Memory B cell (primary cell): ENCODE results near the gene GSS.

ENCODE experiments used
- ATAC-seq: fragments of 150-1000 bp; cut with Tn5 transposase; 2 replicates; pipeline ENCODE4 v1.10.0; 2021; ENCODE audit warnings: low read depth, mild to moderate bottlenecking, moderate library complexity
- DNase-seq, 2 donors: peaks; one replicate each; pipeline ENCODE4 v3.0.0; 2022; ENCODE audit warnings: low spot score in 2 of 2
- H3K27ac Mint-ChIP-seq: one replicate; pipeline ENCODE4 v1.8.0; 2022; ENCODE audit warnings: mild to moderate bottlenecking, moderate library complexity, mixed read lengths
- H3K27me3 Mint-ChIP-seq: one replicate; pipeline ENCODE4 v1.8.0; 2022; ENCODE audit warnings: mixed read lengths
- H3K36me3 Mint-ChIP-seq: one replicate; pipeline ENCODE4 v1.8.0; 2022; ENCODE audit warnings: mild to moderate bottlenecking, mixed read lengths
- H3K4me1 Mint-ChIP-seq: one replicate; pipeline ENCODE4 v1.8.0; 2022; ENCODE audit warnings: mixed read lengths
- H3K4me3 Mint-ChIP-seq: one replicate; pipeline ENCODE4 v1.8.0; 2022; ENCODE audit warnings: mild to moderate bottlenecking, moderate library complexity, mixed read lengths
- H3K9me3 Mint-ChIP-seq: one replicate; pipeline ENCODE4 v1.8.0; 2022; ENCODE audit warnings: mixed read lengths

Gene GSS

GRCh38 chr20:34987288-34988190 lies 31.9 kb upstream of the GSS start:
- H3K36me3 Mint-ChIP-seq, result no peaks in the 10 kb centered on the region
- H3K4me1 Mint-ChIP-seq, result peaks cover 3% of the 10 kb centered on the region
- peaks cover 8% of the 10 kb centered on the region for H3K27me3 Mint-ChIP-seq
- DNase-seq, result no peak
- no peak for ATAC-seq
- H3K27ac Mint-ChIP-seq, result no peak overlapping the region
- no peak overlapping the region for H3K4me3 Mint-ChIP-seq
- no peaks in the 10 kb centered on the region for H3K9me3 Mint-ChIP-seq

DNA sequence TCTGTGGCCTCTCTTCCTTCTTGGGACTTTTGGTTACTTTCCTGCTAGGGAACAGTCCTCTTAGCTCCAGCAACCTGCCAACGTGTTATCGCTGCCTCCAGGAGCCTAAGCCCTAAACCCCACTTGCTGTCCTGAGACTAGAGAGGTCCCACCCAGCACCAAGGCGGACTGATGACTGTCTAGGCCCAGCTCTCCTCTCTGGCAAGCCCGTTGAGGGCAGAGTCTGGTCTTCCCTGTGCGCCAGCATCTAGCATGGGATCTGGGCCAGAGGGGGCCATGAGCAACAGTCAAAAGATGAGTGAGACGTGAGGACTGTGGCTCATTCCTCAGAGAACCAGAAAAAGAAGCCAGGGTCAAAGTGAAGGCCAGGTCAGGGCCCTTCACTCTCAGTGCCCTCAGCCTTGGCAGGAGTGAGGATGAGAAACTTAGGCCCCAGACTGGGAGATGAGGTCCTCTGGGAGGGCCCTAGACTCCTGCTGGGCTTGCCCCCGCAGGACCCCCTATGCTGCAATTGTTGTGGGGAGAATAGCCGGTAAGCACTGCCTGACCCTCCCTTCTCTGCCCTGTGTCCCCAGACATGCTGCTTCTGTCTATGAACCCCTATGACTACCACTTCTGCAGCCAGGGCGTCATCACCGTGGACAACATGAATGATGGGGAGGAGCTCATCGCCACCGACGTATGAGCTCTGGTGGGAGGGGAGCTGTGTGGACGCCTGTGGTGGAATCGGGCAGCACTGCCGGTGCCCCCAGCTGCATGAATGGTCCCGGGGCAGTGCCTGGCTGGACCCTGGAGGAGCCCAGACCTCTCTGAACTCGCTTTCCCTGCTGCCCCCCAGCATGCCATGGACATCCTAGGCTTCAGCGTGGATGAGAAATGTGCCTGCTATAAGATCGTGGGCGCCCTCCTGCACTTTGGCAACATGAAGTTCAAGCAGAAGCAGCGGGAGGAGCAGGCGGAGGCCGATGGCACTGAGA lies 31.0 kb upstream of the GSS start:
- peaks cover 3% of the 10 kb centered on the region for H3K4me1 Mint-ChIP-seq
- no peak for ATAC-seq
- no peak for DNase-seq
- no peaks in the 10 kb centered on the region for H3K9me3 Mint-ChIP-seq
- H3K27ac Mint-ChIP-seq, result no peak overlapping the region
- H3K4me3 Mint-ChIP-seq, result no peak overlapping the region
- H3K27me3 Mint-ChIP-seq, result peaks cover 8% of the 10 kb centered on the region
- H3K36me3 Mint-ChIP-seq, result no peaks in the 10 kb centered on the region

GRCh38 chr20:34985461-34986310 lies 30.1 kb upstream of the GSS start:
- peaks cover 13% of the 10 kb centered on the region for H3K27me3 Mint-ChIP-seq
- H3K4me3 Mint-ChIP-seq, result no peak overlapping the region
- ATAC-seq, result no peak
- no peaks in the 10 kb centered on the region for H3K9me3 Mint-ChIP-seq
- H3K27ac Mint-ChIP-seq, result no peak overlapping the region
- no peak for DNase-seq
- no peaks in the 10 kb centered on the region for H3K36me3 Mint-ChIP-seq
- H3K4me1 Mint-ChIP-seq, result peaks cover 3% of the 10 kb centered on the region

DNA sequence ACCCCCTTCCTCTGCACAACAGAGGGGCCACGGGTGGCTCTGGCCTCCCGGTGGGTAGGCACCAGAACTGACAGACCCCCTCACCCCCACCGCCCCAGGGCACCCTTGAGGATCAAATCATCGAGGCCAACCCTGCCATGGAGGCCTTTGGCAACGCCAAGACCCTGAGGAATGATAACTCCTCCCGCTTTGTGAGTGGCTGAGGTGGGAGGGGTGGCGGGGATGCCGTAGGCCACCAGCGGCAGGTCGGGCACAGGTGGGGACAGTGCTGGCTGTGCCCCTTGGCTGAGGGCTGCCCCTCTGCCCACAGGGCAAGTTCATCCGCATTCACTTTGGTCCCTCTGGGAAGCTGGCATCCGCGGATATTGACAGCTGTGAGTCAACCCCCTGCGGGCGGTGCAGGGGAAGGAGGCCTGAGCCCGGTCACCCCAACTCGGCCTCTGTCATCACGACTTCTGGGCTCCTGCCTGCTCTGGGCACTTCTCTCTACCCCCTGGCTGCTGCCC lies 29.2 kb upstream of the GSS start:
- Mint-ChIP-seq H3K36me3 (no peaks in the 10 kb centered on the region), H3K27me3 (peaks cover 13% of the 10 kb centered on the region), H3K4me1 (peaks cover 3% of the 10 kb centered on the region), H3K27ac (no peak overlapping the region), H3K9me3 (no peaks in the 10 kb centered on the region), H3K4me3 (no peak overlapping the region)
- ATAC-seq (no peak), DNase-seq (no peak)

DNA sequence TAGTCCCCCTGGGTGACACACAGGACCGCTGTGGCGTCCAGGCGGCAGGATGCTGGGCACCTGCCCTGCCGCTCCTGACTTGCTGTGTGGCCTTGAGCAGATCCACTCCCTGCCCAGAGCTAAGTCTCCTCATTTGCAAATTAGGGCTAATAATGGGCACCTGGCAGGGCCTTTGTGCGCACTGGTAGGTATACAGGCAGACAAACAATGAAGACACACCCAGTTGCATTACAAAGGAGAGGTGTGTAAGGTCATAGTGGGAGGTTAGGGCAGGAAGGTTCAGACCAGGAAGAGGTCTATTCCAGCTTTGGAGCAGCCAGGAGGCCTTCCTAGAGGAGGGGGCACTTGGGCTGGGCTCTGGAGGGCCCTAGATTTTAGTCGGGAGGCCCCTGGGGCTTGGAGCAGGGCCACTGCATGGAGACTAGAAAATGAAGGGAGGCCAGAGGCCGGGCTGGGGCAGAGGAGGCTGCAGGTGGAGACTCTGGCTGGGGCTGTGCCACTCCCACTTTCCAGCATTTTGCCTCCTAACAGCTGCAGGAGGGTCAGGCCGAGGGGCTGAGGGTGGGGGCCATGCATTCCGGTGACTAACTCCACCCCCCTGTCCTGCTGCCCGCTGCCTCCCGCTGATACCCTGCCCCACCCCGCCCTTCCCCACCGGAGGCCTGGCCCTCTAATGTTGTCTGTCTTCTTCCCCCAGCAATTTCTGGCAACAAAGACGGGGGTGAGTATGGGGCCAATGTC lies 28.6 kb upstream of the GSS start:
- H3K27ac Mint-ChIP-seq, result no peak overlapping the region
- no peak overlapping the region for H3K4me3 Mint-ChIP-seq
- ATAC-seq (no peak), DNase-seq (no peak)
- no peaks in the 10 kb centered on the region for H3K9me3 Mint-ChIP-seq
- H3K36me3 Mint-ChIP-seq, result no peaks in the 10 kb centered on the region
- H3K27me3 Mint-ChIP-seq, result peaks cover 15% of the 10 kb centered on the region
- H3K4me1 Mint-ChIP-seq, result peaks cover 3% of the 10 kb centered on the region

GRCh38 chr20:34983089-34983820 lies 27.6 kb upstream of the GSS start:
- H3K27ac Mint-ChIP-seq, result no peak overlapping the region
- H3K4me1 Mint-ChIP-seq, result peaks cover 3% of the 10 kb centered on the region
- no peaks in the 10 kb centered on the region for H3K9me3 Mint-ChIP-seq
- DNase-seq (no peak), ATAC-seq (no peak)
- H3K4me3 Mint-ChIP-seq, result no peak overlapping the region
- H3K36me3 Mint-ChIP-seq, result no peaks in the 10 kb centered on the region
- peaks cover 15% of the 10 kb centered on the region for H3K27me3 Mint-ChIP-seq

DNA sequence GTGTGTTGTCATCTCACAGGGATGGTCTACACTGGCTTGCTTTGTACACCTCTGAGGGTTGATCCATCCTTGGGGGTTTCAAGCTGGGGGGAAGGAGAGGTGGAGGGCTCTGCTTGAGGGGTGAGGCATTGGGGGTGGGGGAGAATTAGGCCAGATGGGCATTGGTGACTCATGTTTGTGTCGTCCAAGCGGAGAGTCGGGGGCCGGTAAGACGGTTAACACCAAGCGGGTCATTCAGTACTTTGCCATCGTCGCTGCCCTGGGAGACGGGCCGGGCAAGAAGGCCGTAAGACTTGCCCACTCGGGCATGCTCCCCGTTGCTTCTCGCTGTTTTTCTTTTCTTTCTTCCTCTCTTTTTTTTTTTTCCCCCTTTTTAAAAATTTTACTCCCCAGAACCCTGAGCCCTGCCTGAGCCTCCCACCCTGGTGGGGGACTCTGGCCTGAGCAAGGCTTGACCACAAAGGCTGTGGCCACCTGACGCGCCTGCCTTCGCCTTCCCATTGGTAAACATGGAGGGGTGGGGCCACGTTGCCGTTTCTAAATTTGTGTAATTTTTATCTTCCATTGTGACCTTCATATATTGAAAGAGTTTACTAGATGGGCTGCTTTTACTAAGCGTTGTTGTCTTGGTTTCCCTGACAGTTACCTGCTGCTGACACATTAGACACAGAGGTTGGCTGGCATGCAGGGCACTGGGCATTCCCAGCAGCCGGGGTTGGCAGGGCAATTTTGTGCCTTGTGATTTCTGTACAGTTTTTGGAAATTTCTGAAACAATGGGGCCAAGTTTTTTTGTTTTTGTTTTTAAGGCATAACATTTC lies 26.9 kb upstream of the GSS start:
- H3K36me3 Mint-ChIP-seq, result no peaks in the 10 kb centered on the region
- no peaks in the 10 kb centered on the region for H3K4me1 Mint-ChIP-seq

GRCh38 chr20:34980543-34981233 lies 25.1 kb upstream of the GSS start:
- no peak for DNase-seq
- no peak overlapping the region for H3K27ac Mint-ChIP-seq
- no peaks in the 10 kb centered on the region for H3K9me3 Mint-ChIP-seq
- no peak overlapping the region for H3K4me3 Mint-ChIP-seq
- ATAC-seq, result no peak
- no peaks in the 10 kb centered on the region for H3K36me3 Mint-ChIP-seq
- peaks cover 2% of the 10 kb centered on the region for H3K4me1 Mint-ChIP-seq
- H3K27me3 Mint-ChIP-seq, result peaks cover 21% of the 10 kb centered on the region

More for the DNA sequence above, 26.9 kb upstream of the GSS start:
- DNase-seq, result no peak
- peaks cover 18% of the 10 kb centered on the region for H3K27me3 Mint-ChIP-seq
- no peak overlapping the region for H3K27ac Mint-ChIP-seq
- no peaks in the 10 kb centered on the region for H3K9me3 Mint-ChIP-seq
- no peak for ATAC-seq
- no peak overlapping the region for H3K4me3 Mint-ChIP-seq

GRCh38 chr20:34979366-34980153 lies 24.0 kb upstream of the GSS start:
- H3K27me3 Mint-ChIP-seq, result peaks cover 18% of the 10 kb centered on the region
- ATAC-seq, result no peak
- DNase-seq, result no peak

GRCh38 chr20:34978092-34978744 lies 22.6 kb upstream of the GSS start:
- Mint-ChIP-seq H3K27me3 (peaks cover 17% of the 10 kb centered on the region), H3K9me3 (no peaks in the 10 kb centered on the region), H3K4me3 (no peak overlapping the region), H3K36me3 (no peaks in the 10 kb centered on the region), H3K4me1 (peaks cover 2% of the 10 kb centered on the region), H3K27ac (no peak overlapping the region)
- ATAC-seq (no peak), DNase-seq (no peak)

More at GRCh38 chr20:34979366-34980153, 24.0 kb upstream of the GSS start:
- H3K27ac Mint-ChIP-seq, result no peak overlapping the region
- H3K4me3 Mint-ChIP-seq, result no peak overlapping the region
- H3K9me3 Mint-ChIP-seq, result no peaks in the 10 kb centered on the region
- H3K36me3 Mint-ChIP-seq, result no peaks in the 10 kb centered on the region
- H3K4me1 Mint-ChIP-seq, result peaks cover 2% of the 10 kb centered on the region
